NCI-H146 treated with DMSO at 0.1 percent for 48 hours (cell line): ENCODE measurements around the gene TMCC2.
A peak's percentile ranks its signal among the peaks of the same experiment; 100 is the strongest.
"Not testable (repeated sequence)": the region's sequence is repeated elsewhere in the genome, so short reads cannot be mapped to it uniquely, and the experiment has no call there.

ENCODE experiments used
- DNase-seq: peaks from one replicate; lab custom pipeline; 2025; ENCODE audit not compliant: unreplicated experiment; lab: John Stamatoyannopoulos, UW

Gene TMCC2

GRCh38 chr1:205227584-205228013, at the start of gene TMCC2:
TSS of gene TMCC2 (plus strand) at chr1:205227946. CDS start at chr1:205228565, 619 bp downstream.
- DNase-seq, result peak; percentile 89

- DNase-seq, result no peak
Observed at GRCh38 chr1:205179842-205180241, 47.9 kb upstream of the TMCC2 start.

GRCh38 chr1:205180331-205180730, 47.4 kb upstream of the TMCC2 start:
- not testable (repeated sequence) for DNase-seq

- DNase-seq, result no peak
Observed at GRCh38 chr1:205182930-205183329, 44.8 kb upstream of the TMCC2 start.

GRCh38 chr1:205183676-205184335, 43.9 kb upstream of the TMCC2 start:
- DNase-seq, result no peak

- no peak for DNase-seq
Observed at GRCh38 chr1:205186191-205186590, 41.6 kb upstream of the TMCC2 start.

- DNase-seq, result no peak
Observed at GRCh38 chr1:205187420-205187819, 40.3 kb upstream of the TMCC2 start.

GRCh38 chr1:205188098-205188497, 39.6 kb upstream of the TMCC2 start:
- no peak for DNase-seq

GRCh38 chr1:205188596-205188995, 39.1 kb upstream of the TMCC2 start:
- no peak for DNase-seq

GRCh38 chr1:205189131-205189530, 38.6 kb upstream of the TMCC2 start:
- no peak for DNase-seq

- no peak for DNase-seq
Observed at GRCh38 chr1:205190845-205191577, 36.7 kb upstream of the TMCC2 start.

GRCh38 chr1:205191622-205192021, 36.1 kb upstream of the TMCC2 start:
- DNase-seq, result no peak

- no peak for DNase-seq
Observed at GRCh38 chr1:205192287-205192686, 35.5 kb upstream of the TMCC2 start.

GRCh38 chr1:205199090-205199930, 28.4 kb upstream of the TMCC2 start:
- DNase-seq, result no peak

- DNase-seq, result no peak
Observed at GRCh38 chr1:205199931-205200299, 27.8 kb upstream of the TMCC2 start.

GRCh38 chr1:205204552-205204951, 23.2 kb upstream of the TMCC2 start:
- DNase-seq, result no peak

GRCh38 chr1:205205055-205205454, 22.7 kb upstream of the TMCC2 start:
- no peak for DNase-seq

GRCh38 chr1:205208811-205209210, 18.9 kb upstream of the TMCC2 start:
- DNase-seq, result no peak

GRCh38 chr1:205210756-205211168, 17.0 kb upstream of the TMCC2 start:
- no peak for DNase-seq

- DNase-seq, result peak; percentile 83
Observed at GRCh38 chr1:205211169-205211838, 16.4 kb upstream of the TMCC2 start, which contains the start of gene DSTYK. TSS of gene DSTYK (minus strand) at chr1:205211702. CDS start at chr1:205211535, 167 bp downstream.
